Measurements from ENCODE around the gene ALDH8A1.

- TF ChIP-seq EP300 (IDR thresholded peaks at IDR 0.05; ENCODE audit: borderline replicate concordance in 1 of 2, control insufficient read depth in 1 of 2, low read depth in 2 of 2, low read length in 2 of 2) (no peak), SMC3 (IDR thresholded peaks at IDR 0.05; ENCODE audit: borderline replicate concordance, low read length) (no peak), GABPA (IDR thresholded peaks at IDR 0.05; ENCODE audit: low read depth) (no peak), ASH2L (IDR thresholded peaks at IDR 0.05; ENCODE audit: borderline replicate concordance, low read depth) (no peak), JUND (IDR thresholded peaks at IDR 0.05; ENCODE audit: low read depth, low read length) (no peak)
Measured at GRCh38 chr6:134997133-134997995, 47.5 kb upstream of the ALDH8A1 start.
